ENCODE results near the gene PKN1.

The PKN1 gene

DNA sequence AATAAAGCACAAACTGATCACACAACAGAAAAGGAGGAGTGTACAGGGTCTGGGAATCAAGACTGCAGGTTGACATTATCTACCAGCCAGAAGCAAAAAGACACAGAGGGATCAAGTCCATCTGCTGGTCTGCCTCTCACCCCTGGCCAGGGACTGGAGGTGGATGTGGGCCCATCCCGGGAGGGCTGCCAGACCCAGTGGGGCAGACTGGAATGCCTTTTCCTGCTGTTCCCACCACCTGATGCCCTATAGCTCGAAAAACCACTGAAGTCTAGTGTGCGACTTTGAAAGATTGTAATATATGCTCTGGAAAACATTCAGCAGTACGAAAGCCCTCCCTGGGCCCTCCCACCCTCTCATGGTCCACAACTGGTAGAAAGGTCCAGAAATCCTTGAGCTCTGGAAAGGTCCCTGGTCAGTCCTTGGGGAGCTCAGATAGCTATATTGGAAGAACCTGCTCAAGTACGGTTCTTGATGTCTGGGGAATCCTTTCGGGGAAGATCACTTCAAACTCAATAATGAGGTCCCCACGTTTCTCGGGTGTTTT lies 82.5 kb downstream of the PKN1 start:
- no peak for TF ChIP-seq MYC (IDR thresholded peaks at IDR 0.05; ENCODE audit: low read depth, low read length)
- TF ChIP-seq, protein P1, sequence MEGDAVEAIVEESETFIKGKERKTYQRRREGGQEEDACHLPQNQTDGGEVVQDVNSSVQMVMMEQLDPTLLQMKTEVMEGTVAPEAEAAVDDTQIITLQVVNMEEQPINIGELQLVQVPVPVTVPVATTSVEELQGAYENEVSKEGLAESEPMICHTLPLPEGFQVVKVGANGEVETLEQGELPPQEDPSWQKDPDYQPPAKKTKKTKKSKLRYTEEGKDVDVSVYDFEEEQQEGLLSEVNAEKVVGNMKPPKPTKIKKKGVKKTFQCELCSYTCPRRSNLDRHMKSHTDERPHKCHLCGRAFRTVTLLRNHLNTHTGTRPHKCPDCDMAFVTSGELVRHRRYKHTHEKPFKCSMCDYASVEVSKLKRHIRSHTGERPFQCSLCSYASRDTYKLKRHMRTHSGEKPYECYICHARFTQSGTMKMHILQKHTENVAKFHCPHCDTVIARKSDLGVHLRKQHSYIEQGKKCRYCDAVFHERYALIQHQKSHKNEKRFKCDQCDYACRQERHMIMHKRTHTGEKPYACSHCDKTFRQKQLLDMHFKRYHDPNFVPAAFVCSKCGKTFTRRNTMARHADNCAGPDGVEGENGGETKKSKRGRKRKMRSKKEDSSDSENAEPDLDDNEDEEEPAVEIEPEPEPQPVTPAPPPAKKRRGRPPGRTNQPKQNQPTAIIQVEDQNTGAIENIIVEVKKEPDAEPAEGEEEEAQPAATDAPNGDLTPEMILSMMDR (IDR thresholded peaks at IDR 0.05; ENCODE audit: low read depth, low read length), result no peak
- DNase-seq (ENCODE audit: low read depth), result no peak
- H3K4me3 ChIP-seq (ENCODE audit: low read depth, low read length), result peak overlapping the region; percentile 68

DNA sequence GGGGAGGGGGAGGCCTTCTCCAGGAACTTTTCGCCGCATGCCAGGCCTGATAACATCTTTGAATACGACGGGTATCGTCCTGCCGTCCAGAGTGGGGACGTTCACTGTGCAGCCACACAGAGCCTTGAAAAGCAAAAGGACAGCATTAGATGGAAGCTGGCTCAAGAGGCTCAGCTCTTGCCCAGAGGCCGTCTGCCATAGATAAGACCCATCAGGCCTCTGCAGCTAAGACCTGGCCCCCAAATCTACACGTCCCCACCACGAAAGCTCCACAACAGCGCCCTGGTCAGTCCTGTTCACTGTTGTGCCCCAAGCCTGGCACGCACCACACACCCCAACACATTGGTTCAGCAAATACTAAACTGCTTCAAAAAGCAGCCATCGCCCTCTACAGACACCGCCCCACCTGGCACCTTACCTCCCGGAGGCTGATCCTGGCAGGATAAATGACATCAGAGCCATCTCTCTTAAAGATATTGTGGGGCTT lies 83.0 kb downstream of the PKN1 start:
- no peak for TF ChIP-seq MYC (IDR thresholded peaks at IDR 0.05; ENCODE audit: low read depth, low read length)
- TF ChIP-seq, protein P2, sequence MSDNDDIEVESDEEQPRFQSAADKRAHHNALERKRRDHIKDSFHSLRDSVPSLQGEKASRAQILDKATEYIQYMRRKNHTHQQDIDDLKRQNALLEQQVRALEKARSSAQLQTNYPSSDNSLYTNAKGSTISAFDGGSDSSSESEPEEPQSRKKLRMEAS (IDR thresholded peaks at IDR 0.05; ENCODE audit: low read depth, low read length), result no peak
- TF ChIP-seq, protein P1 (IDR thresholded peaks at IDR 0.05; ENCODE audit: low read depth, low read length), result no peak
- TF ChIP-seq POLR2A (IDR thresholded peaks at IDR 0.05; ENCODE audit: extremely low read depth, insufficient read length), result no peak
- no peak for DNase-seq (ENCODE audit: low read depth)
- peak overlapping the region; percentile 68 for H3K4me3 ChIP-seq (ENCODE audit: low read depth, low read length)

DNA sequence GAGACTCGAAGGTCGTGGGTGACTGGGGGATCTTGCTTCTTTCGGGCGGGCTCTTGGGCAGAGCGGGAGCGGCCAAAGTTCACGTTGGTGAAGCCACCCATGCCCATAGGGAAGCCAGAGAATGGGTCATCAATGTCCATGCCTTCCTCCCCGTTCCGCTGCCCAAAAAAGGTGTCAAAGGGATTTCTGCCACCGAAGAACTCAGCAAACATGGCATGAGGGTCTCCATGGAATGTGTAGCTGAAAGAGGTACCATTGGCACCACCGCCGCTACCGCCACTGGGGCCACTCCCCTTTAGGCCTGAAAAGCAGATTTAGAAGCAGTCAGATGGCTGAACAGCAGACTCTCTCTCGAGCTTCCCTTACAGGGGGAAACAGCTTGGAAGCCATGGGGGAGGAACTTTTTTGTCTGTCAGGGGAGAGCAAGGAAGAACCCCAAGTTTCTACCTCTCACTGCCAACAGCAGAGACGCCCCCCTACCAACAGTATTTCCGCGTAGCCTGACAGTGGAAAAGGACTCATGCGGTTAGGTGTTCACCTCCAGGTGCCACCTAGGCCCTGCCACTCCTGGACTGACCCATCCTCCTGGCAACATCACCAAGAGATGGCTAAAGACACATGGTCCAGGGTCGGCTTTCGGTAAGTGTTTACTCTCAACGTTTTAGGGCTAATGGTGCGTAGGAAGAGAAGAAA lies 83.8 kb downstream of the PKN1 start:
- DNase-seq (ENCODE audit: low read depth), result no peak
- H3K4me3 ChIP-seq (ENCODE audit: low read depth, low read length), result peak overlapping the region; percentile 68
- TF ChIP-seq, protein P1 (IDR thresholded peaks at IDR 0.05; ENCODE audit: low read depth, low read length), result no peak
- TF ChIP-seq, protein P2 (IDR thresholded peaks at IDR 0.05; ENCODE audit: low read depth, low read length), result no peak
- no peak for TF ChIP-seq MYC (IDR thresholded peaks at IDR 0.05; ENCODE audit: low read depth, low read length)
- no peak for TF ChIP-seq POLR2A (IDR thresholded peaks at IDR 0.05; ENCODE audit: extremely low read depth, insufficient read length)

DNA sequence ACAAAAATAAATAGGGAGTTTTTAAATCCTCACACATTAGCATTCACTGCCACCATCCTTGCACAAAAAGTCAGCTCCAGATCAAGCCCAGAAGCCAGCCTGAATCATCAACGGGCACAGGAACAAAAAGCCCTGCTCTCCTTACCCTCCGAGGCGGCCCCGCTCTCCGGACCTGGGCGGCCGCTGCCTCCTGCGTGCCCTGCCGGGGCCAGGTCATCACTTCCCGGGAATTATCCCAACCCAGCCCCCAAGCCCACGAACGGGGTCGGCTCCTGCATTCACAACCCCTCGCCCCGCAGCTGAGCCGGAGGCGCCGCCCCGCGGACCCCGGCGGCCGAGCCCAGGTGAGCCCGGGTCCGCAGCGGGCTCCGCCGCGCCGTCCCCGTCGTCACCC lies 84.3 kb downstream of the PKN1 start:
- TF ChIP-seq, protein P2 (IDR thresholded peaks at IDR 0.05; ENCODE audit: low read depth, low read length), result no peak
- TF ChIP-seq POLR2A (IDR thresholded peaks at IDR 0.05; ENCODE audit: extremely low read depth, insufficient read length) (no peak), MYC (IDR thresholded peaks at IDR 0.05; ENCODE audit: low read depth, low read length) (no peak)
- TF ChIP-seq, protein P1 (IDR thresholded peaks at IDR 0.05; ENCODE audit: low read depth, low read length), result no peak
- peak; percentile 24 for DNase-seq (ENCODE audit: low read depth)
- H3K4me3 ChIP-seq (ENCODE audit: low read depth, low read length), result peak overlapping the region; percentile 68

DNA sequence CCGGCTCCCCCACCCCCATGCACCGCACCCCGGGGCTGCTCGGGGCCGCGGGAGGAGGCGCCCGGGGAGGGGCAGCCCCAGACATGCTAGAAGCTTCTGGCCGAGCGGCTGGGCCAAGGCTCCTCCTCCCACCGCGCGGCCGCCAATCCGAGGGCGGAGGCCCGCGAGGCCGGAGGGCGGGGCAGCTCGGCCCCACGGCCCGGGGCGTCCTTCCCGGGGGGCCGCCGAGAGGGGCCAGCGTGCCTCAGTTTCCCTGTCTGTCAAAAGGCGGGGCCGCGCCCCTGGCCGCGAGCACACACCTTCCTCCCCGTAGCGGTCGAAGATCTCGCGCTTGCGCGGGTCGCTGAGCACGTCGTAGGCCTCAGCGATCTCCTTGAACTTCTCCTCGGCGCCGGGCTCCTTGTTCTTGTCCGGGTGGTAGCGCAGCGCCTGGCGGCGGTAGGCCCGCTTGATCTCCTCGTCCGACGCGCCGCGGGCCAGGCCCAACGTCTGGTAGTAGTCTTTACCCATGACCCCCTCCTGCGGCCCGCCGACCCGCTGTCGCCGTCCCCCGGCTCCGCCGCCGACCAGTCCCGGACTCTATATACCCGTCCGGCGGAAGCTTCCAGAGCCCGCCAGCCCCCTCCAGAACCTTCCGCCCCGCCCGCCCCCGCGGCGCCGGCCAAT lies 84.9 kb downstream of the PKN1 start, which contains the start of gene DNAJB1:
TSS of gene DNAJB1 (minus strand) at position 558 of the 666 bp plus-strand sequence. CDS start at position 510, 48 bp downstream.
- DNase-seq (ENCODE audit: low read depth), result peak; percentile 72
- H3K4me3 ChIP-seq (ENCODE audit: low read depth, low read length), result peak within 1 kb of the TSS; percentile 68
- TF ChIP-seq MYC (IDR thresholded peaks at IDR 0.05; ENCODE audit: low read depth, low read length) (no peak; the same call in 1 of the 2 replicates), POLR2A (IDR thresholded peaks at IDR 0.05; ENCODE audit: extremely low read depth, insufficient read length) (peak; percentile 85)
- TF ChIP-seq, protein P1 (IDR thresholded peaks at IDR 0.05; ENCODE audit: low read depth, low read length), result no peak
- TF ChIP-seq, protein P2 (IDR thresholded peaks at IDR 0.05; ENCODE audit: low read depth, low read length), result no peak
